HG03095 (cell line): ENCODE measurements around the gene GSAP.
A peak's percentile ranks its signal among the peaks of the same experiment; 100 is the strongest.

ENCODE experiments used
- ATAC-seq: cut with Tn5 transposase; IDR thresholded peaks from one replicate; pipeline ENCODE4 v1.9.1; 2021; ENCODE audit warnings: moderate library complexity; ENCODE audit not compliant: unreplicated experiment

The GSAP gene

GRCh38 chr7:77409739-77410547 is 6.2 kb downstream of the GSAP start:
- ATAC-seq, result no peak

- ATAC-seq, result no peak
Observed at GRCh38 chr7:77409005-77409738, 7.0 kb downstream of the GSAP start.

GRCh38 chr7:77407906-77408305 is 8.2 kb downstream of the GSAP start:
- no peak for ATAC-seq

GRCh38 chr7:77406421-77406820 is 9.7 kb downstream of the GSAP start:
- ATAC-seq, result no peak

- ATAC-seq, result no peak
Observed at GRCh38 chr7:77404641-77405040, 11.5 kb downstream of the GSAP start.

- ATAC-seq, result no peak
Observed at GRCh38 chr7:77403957-77404356, 12.2 kb downstream of the GSAP start.

GRCh38 chr7:77402818-77403217 is 13.3 kb downstream of the GSAP start:
- no peak for ATAC-seq

GRCh38 chr7:77401002-77401401 is 15.1 kb downstream of the GSAP start:
- ATAC-seq, result no peak

GRCh38 chr7:77399816-77400215 is 16.3 kb downstream of the GSAP start:
- ATAC-seq, result no peak

GRCh38 chr7:77396894-77397547 is 19.1 kb downstream of the GSAP start:
- no peak for ATAC-seq

- no peak for ATAC-seq
Observed at GRCh38 chr7:77395626-77396025, 20.5 kb downstream of the GSAP start.

GRCh38 chr7:77393954-77394353 is 22.2 kb downstream of the GSAP start:
- no peak for ATAC-seq

GRCh38 chr7:77393261-77393660 is 22.9 kb downstream of the GSAP start:
- ATAC-seq, result peak; percentile 95

- ATAC-seq, result no peak
Observed at GRCh38 chr7:77391230-77391629, 24.9 kb downstream of the GSAP start.

- ATAC-seq, result no peak
Observed at GRCh38 chr7:77388055-77388641, 28.0 kb downstream of the GSAP start.

- no peak for ATAC-seq
Observed at GRCh38 chr7:77386165-77386822, 29.9 kb downstream of the GSAP start.

GRCh38 chr7:77383333-77383740 is 32.8 kb downstream of the GSAP start:
- ATAC-seq, result no peak

- no peak for ATAC-seq
Observed at GRCh38 chr7:77382532-77382931, 33.6 kb downstream of the GSAP start.

GRCh38 chr7:77378584-77378983 is 37.6 kb downstream of the GSAP start:
- ATAC-seq, result no peak

GRCh38 chr7:77370606-77371005 is 45.5 kb downstream of the GSAP start:
- ATAC-seq, result peak; percentile 78

- ATAC-seq, result no peak
Observed at GRCh38 chr7:77368974-77369373, 47.2 kb downstream of the GSAP start.
